Measurements from ENCODE around the gene DENND1B.

Gene DENND1B

GRCh38 chr1:197680311-197680710 is 95.0 kb downstream of the DENND1B start:
- no peak overlapping the region for H3K4me3 ChIP-seq (ENCODE audit: low read depth, low read length)
- TF ChIP-seq CTCF (IDR thresholded peaks at IDR 0.05; ENCODE audit: control insufficient read depth, extremely low read depth, insufficient read depth), result no peak

GRCh38 chr1:197677752-197678295 is 97.5 kb downstream of the DENND1B start:
- no peak overlapping the region for H3K4me3 ChIP-seq (ENCODE audit: low read depth, low read length)
- no peak for TF ChIP-seq CTCF (IDR thresholded peaks at IDR 0.05; ENCODE audit: control insufficient read depth, extremely low read depth, insufficient read depth)
- no peak for DNase-seq (ENCODE audit: low read depth)

More at GRCh38 chr1:197680311-197680710, 95.0 kb downstream of the DENND1B start:
- DNase-seq (ENCODE audit: low read depth), result no peak

- DNase-seq (ENCODE audit: low read depth), result no peak
- no peak overlapping the region for H3K4me3 ChIP-seq (ENCODE audit: low read depth, low read length)
- no peak for TF ChIP-seq CTCF (IDR thresholded peaks at IDR 0.05; ENCODE audit: control insufficient read depth, extremely low read depth, insufficient read depth)
These were observed 98.0 kb downstream of the DENND1B start for GRCh38 chr1:197677313-197677712.

- no peak for TF ChIP-seq CTCF (IDR thresholded peaks at IDR 0.05; ENCODE audit: control insufficient read depth, extremely low read depth, insufficient read depth)
- H3K4me3 ChIP-seq (ENCODE audit: low read depth, low read length), result no peak overlapping the region
- DNase-seq (ENCODE audit: low read depth), result no peak
These were observed 99.6 kb downstream of the DENND1B start for GRCh38 chr1:197675583-197676208.

- DNase-seq (ENCODE audit: low read depth), result no peak
- no peak overlapping the region for H3K4me3 ChIP-seq (ENCODE audit: low read depth, low read length)
- no peak for TF ChIP-seq CTCF (IDR thresholded peaks at IDR 0.05; ENCODE audit: control insufficient read depth, extremely low read depth, insufficient read depth)
These were observed 101.0 kb downstream of the DENND1B start for GRCh38 chr1:197674286-197674685.

GRCh38 chr1:197673292-197673691 is 102.0 kb downstream of the DENND1B start:
- TF ChIP-seq CTCF (IDR thresholded peaks at IDR 0.05; ENCODE audit: control insufficient read depth, extremely low read depth, insufficient read depth), result no peak
- no peak overlapping the region for H3K4me3 ChIP-seq (ENCODE audit: low read depth, low read length)
- DNase-seq (ENCODE audit: low read depth), result no peak

GRCh38 chr1:197672347-197672746 is 102.9 kb downstream of the DENND1B start:
- H3K4me3 ChIP-seq (ENCODE audit: low read depth, low read length), result no peak overlapping the region
- DNase-seq (ENCODE audit: low read depth), result no peak
- no peak for TF ChIP-seq CTCF (IDR thresholded peaks at IDR 0.05; ENCODE audit: control insufficient read depth, extremely low read depth, insufficient read depth)
